HS-5 (cell line): ENCODE results near the gene KLC1.
"Not testable (repeated sequence)": the region's sequence is repeated elsewhere in the genome, so short reads cannot be mapped to it uniquely, and the experiment has no call there.

ENCODE experiments used
- DNase-seq: peaks from one replicate; pipeline ENCODE4 v3.0.0-alpha.2; 2012; ENCODE audit warnings: low read depth

KLC1 gene

DNA sequence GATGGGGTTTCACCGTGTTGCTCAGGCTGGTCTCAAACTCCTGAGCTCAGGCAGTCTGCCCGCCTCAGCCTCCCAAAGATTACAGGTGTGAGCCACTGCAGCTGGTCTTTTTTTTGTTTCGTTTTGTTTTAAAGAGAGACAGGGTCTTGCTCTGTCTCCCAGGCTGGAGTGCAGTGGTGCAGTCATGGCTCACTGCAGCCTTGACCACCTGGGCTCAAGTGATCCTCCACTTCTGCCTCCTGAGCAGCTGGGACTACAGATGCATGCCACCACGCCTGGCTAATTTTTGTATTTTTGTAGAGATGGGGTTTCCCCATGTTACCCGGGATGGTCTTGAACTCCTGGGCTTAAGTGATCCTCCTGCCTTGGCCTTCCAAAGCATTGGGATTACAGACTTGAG, 62.6 kb downstream of the KLC1 start:
- DNase-seq, result not testable (repeated sequence)

DNA sequence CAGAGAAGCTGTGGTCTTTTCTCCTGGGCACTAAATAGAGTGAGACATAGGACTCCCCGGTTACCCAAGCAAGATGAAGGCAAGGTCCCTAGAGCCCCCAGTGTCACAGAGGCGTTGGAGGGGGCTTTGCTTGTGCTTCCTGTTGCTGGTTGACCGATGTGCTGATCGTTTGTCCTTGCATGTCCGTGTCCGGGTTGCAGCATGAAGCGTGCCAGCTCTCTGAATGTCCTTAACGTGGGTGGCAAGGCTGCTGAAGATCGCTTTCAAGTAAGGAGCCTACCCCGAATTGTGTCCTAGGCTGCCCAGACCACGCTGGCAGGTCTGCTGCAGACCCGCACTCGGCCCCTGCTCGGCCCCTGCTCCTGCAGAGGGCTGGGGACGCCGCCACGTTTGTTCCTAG, 63.1 kb downstream of the KLC1 start:
- no peak for DNase-seq

DNA sequence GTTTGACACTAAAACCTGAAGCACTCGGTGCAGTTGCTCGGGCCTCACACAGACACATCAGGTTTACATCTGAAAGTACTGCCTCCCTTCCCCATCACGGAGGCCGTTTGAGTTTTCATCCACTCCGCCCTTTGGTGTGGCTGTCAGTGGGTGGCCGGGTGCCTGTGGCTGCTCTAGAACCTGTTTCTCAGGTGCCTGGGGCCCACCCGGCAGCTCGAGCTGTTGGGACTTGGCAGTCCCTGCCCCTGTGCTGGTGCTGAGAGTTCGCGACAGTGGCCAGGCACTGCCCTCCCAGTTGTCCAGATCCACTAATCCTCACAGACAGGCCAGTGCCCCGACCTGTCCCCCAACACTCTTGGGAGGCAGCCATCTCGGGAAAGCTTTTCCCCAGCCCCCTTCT, 63.9 kb downstream of the KLC1 start:
- DNase-seq, result no peak

DNA sequence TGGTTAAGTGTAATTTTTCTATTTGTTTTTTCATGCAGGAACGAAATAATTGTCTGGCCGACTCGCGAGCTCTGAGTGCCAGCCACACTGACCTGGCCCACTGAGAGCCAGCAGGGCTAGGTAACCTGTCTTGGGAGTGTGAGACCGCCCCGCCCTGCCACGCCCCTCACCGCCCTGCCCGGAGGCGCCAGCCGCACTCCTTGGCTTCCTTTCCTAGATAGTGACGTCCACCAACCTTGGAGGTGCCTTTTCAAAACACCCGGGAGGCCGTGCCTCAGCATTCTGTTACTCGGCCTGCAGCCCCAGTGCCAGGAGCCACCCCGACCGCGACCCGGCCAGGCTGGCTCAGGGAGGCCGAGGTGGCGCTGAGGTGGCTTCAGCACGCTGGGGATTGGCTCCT, 64.5 kb downstream of the KLC1 start:
- no peak for DNase-seq

DNA sequence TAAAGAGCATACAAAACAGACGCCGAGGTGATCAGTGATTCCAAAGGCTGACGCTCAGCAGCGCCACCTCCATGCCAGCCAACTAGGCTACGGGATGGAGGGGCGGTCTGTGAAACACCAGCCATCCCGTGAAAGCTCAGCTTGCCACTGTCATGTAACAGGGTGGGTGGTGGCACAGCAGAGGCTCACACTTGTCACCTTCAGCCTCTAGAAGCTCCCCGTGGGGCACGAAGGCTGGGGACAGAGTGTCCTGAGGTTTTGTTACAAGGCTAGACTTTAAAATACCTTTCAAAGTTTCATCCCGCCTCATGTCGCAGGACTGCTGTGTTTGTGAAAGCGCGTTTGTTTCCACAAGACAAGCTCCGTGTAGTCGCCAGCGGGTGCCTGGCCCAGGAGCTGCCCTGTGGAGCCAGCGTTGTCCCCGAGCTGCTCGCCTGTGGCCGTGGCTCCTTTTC, 65.6 kb downstream of the KLC1 start:
- no peak for DNase-seq

DNA sequence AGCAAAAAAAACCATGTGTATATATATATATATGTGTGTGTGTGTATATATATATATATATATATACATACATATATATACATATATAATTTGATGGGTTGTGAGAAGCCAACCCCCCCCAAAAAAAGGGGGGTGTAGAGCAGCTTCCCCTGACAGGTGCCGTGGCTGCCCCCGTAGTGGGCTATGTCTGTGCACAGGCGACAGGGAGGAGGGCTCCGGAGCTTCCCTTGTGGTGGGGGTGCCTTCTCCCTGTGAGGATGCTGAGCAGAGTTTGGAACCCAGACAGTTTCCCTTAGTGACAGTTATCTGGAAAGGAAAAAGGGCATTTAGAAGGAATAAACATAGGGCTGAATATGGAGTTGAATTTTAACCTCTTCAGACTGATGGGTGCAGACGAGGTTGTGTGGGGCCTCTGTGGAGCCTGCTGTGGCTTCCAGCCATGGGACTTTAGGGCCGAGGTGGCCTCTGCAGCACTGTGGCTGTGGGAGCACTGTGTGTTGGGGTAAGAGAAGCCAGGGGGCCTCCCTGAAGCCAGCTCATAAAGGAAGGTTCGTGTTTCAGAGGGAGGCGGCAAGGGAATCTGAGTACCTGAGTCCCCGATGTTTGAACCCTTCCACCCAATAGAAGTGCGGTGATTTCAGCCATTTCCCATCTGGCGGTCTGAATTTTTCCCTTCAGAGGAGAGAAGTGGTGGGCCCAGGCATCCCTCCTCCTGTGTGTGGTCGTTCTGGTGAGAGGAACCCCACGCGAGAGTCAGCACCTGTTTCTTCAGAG, 66.5 kb downstream of the KLC1 start:
- DNase-seq, result no peak

DNA sequence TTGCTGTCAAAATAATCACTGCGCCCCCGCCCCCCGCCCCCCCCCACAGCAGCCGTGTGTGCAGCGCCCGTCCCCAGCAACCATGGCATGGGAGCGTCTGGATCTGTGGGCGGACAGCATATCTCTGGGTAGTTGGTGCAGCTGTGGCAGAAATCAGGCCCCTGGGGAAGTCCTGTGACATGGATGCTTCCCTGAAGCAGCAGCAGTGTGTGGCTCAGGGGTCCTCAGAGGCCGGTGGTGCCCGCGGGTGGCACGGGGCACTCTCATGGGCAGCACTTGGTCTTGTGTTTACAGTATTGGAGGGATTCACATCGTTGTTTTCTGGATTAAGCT, 67.0 kb downstream of the KLC1 start:
- DNase-seq, result no peak

DNA sequence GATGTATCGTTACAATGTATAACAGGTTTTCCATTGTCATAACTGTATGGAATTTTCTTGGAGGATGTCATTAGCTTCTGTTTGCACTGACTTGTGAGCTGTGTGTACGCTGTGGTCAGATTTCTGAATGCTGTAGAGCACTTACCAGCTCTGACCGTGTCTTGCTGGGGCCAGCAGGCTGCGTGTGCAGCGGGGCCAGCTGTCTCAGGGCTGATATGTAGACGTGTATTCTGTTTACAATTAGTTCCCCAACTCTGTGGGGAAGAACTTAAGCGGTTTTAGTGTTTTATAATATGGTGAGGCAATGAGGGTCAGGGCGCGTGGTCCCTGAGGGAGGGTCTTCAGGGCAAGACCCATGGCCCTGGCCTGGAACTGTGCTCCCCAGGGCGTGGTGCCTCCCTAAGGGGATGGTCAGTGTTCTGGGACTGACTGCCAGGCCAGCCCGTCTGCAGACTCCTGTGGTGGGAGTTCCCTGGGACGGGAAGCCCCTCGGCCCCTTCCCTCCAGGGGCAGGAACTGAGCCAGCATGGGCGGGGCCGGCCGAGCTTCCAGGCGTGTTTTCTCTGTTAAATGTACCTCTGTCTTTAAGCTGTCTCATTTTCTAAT, 67.6 kb downstream of the KLC1 start:
- no peak for DNase-seq

DNA sequence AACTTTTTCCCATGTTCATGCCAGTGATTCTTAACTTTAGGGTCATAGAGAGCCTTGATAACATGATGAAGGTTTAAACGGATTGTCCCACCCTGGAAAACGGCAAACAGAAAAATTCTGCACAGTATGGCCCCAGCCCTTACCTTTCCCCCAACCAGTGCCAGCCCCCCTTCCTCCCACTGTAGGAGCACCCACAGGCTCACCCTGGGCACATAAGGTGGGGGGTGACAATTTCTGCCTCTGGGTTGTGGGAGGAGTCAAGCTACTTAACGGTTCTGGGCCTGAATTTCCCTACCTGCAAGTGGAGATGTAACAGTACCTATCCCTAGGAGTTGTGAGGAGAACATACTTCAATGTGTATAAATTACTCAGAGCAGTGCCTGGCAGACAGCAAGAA, 68.2 kb downstream of the KLC1 start:
- DNase-seq, result no peak

DNA sequence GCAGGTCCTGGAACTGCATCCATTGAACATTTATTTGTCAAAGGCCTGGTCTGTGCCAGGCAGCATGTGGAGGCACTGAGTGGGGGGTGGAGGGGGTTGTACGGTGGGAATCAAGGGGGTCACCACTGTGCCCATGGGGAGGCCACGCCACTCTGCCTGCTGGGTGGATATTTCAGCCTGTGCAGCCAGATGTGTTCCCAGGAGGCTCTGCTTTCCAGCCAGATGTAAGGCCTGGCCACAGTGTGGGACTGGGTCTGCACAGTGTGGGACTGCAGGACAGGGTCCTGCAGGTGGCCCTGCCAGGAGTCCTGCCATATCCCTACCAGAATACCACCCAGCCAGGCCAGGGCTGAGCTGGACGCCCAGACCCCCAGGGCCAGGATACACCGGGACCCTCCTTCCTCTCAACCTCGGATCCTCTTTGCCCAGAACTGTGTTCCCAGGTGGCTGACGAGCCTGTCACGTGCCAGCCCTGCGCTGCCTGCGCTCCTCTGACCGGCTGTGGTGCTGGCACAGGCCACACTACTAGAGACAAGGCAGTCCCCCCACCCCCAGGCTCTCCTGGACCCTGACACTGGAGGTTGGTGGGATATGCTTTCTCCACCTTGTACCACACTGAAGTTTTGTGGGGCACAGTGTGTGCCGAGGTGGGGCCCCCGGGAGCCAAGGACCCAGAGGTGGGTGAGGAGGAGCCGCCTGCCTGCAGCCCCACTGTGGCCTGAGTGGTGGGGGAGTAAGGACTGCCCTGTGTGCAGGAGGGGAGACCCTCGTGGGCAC, 68.8 kb downstream of the KLC1 start:
- no peak for DNase-seq

DNA sequence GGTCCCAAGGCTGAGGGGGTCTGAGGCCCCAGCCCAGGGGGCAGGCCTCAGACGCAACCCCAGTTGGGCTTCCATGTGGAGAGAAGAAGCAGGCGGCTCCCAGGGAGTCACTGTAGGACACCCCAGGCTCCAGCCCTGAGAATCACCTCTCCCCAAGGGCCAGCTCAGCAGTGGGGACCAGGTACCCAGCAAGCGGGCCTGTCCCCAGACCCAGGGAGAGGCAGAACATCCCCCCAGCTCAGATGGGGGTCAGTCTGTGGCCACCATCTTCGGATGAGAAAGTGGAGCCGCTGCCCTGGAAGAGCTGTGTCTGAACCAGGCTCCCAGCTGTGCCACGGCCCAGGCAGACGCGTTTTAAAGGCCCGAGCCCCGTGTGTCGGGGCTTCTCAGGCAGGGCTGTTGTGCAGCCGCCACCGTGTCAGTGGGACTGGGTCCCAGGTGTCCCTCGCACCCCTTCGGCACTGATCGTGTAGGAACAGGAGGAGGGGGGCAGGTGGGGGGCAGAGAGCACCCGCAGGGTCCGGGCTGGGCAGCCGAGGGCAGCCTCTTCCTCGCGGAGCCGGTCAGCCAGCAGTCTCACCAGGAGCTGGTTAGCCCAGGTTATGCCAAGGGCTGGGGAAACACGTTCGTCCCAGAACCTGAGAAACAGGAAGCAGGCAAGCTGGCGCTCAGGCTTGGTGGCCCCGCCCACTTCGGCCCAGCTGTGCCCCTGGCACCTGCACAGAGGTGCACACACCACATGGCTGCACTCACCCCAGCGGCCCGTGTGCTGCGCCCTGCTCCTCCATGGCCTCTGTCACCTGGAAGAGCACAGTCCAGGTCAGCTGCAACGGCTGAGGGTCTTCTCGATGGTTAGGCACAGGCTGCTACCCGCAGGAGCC, 69.6 kb downstream of the KLC1 start:
- DNase-seq, result no peak

DNA sequence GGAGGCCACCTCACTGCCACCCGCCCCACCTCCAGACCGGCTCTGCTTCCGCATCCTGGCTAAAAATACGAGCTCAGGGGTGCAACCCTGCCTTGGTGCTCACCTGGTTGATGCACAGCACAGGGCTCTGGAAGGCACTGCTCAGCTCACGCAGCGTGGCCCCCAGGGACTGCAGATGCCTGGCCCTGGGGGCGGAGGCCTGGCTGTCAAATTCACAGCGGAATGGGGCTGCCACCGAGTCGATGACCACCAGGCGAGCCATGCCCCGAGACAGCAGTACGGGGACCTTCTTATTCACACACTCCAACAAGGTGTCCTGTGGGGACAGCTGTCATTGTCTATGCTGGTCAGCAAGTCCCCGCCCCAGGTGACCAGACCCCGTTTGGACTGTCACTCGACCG, 70.2 kb downstream of the KLC1 start:
- DNase-seq, result no peak

DNA sequence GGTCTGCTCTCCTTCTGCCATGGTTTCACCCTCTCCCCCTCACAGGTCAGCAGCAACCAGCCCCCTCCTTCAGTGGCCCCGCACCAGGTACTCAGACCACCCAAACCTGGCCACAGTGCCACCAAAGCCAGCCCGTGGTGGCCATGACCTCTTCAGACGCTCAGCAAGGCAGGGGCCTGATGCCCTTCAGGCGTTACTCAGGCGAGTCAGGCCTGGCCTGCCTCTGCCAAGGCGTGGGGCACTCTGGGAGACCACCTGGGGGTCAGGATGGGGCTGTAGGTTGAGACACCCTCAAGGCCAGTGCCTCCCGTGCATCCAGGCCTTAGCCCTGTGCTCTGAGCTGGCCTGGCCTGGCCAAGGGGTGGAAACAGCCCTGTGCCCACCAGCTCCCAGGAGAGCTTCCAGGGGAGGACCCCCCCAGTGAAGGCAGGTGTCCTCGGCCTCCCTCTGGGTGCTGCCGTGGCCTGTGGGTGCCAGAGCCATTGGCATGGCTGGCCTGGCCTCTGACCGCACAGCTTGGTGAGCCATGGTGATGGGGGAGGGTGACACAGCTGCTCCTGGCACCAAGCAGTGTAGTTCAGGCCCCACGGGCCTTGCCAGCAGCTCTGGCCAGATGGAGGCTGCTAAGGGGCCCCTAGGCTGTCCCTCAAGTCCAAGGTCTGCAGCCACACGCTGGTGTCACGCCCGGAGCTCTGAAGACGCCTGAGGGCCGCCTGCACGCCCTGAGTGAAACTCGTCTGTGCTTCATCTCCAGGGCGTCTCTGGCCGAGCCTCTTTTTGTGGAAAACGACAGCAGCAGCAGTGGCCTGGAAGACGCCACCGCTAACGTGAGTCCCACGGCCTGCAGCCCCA, 71.1 kb downstream of the KLC1 start:
- DNase-seq, result no peak

DNA sequence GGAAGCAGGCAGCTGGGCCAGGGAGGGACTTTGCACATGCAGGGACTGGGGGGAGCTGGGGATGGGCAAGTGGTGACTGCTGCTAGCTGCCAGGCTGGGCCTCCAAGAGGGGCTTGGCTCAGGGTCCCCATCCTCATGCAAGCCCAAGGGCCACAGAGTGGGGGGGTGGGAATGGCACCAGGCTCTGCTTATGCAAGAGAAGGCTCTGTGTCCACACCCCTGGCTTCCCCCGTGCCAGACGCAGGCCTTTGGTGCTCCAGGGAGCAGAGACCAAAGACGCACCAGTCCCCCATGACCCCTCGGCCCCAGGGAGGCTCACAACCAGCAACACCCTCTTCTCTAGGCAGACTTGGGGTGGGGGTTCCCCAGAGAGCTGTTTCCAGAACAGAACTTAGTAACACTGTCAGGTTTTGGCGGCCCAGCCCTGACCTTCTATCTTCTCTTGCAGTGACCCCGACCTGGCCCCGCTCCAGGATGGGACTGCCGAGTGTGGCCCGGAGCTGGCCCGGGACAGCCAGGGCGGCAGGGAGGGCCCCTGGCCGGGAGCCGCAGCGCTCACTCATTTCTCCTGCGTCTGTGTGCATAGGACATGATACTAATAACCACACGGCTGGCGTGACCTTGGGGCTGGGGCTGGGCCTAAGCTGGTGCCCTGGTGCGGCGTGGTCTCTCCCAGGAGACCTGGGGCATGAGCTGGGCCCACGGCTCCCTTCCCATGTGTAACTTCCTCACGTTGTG, 71.9 kb downstream of the KLC1 start:
- no peak for DNase-seq

DNA sequence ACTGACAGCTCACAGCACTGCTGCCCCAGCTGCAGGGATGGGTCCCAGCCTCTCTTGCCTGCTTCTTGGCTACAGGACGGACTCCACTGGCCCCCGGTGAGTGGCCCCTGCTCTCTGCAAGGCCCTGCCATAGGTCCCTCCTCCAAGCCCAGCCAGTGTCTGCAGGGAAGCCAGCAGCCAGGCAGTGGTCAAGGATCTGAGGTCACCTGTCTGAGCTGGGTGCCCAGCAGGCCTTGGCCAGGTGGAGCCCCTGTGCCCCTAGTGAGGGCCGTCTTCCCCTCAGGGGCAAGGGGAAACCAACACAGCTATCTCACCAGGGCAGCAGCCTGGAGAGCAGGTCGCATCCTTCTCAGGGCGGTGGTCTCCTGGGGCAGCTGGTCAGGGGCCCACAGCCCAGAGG, 73.1 kb downstream of the KLC1 start:
- DNase-seq, result no peak

DNA sequence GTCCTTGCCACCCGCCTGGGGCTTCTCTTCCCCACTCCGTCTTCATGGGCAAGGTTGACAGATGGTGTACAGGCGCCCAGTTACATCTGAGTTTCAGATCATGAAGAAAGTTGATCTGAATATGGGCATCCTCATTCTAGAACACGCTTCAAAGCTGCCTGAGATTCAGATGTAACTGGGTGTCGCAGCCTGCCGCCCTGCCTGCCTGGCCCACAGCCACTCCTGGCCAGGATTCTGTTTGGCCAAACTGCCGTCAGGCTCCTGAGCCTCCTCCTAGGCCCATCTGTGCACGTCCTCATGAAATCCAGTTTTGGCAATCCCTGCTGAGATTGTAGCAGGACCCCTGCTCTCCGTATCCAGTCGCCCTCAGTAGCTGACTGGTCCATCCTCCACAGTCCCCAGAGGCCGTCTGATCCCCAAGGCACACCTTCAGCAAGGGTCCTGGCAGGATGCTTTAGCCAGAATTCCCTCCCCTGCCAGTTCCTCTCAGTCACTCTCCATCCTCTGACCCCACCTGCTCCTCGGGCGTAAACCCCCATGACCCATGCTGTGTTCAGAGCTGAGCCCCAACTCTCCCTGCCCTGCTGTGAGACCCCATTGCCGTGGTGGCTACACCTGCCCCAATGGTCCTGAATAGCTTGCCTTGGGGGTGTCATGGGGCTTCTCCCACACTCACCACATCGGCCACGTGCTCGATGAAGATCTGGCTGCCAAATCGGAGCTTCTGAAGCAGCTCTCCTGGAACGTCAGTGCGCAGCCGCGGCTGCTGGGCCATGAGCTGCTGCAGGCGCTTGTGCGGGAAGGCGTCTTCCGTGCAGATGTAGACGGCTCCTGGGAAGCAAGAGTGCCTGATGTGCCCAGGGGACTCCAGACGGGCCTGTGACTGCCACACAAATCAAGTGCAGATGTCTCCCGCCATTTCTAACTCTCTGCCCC, 73.8 kb downstream of the KLC1 start:
- no peak for DNase-seq

DNA sequence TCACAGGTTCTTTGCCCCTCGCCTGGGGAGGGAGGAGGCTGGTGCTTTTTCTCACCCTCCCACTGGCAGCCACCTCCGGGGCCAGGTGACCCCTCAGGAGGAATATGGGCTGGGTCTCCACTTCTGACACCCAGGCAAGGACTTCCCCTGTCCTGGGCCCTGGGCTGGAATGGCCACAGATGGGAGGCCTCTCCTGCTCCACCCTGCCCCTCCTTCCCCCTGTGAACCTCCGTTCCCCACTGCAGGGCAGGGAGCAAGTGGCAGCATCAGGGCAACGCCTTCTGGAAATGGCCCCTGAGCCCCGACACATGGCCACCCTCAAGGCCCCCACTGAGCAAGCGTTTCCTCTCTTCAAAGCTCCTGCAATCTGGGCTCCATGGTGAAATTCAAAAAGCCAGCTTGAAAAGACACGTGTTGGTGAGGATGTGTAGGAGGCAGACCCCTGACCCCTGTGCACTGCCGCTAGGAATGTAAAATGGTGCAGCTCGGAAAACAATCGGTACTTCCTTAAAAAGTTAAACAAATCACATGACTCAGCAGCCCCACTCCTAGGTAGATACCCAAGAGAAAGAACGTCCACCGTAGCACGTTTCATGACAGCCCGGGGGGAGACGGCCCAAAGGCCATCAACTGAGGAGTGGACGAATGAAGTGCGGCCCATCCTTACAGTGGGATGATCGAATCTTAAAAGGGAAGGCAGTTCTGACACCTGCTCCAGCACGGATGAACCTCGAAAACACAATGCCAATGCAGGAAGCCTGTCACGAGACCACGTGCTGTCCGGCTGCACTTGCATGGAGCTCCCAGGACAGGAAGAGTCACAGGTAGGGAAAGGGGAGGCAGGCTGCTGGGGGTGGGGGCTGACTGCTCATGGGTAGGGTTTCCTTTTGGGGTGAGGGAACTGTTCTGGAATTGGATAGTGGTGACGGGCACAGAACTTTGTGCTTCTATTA, 74.7 kb downstream of the KLC1 start:
- no peak for DNase-seq

DNA sequence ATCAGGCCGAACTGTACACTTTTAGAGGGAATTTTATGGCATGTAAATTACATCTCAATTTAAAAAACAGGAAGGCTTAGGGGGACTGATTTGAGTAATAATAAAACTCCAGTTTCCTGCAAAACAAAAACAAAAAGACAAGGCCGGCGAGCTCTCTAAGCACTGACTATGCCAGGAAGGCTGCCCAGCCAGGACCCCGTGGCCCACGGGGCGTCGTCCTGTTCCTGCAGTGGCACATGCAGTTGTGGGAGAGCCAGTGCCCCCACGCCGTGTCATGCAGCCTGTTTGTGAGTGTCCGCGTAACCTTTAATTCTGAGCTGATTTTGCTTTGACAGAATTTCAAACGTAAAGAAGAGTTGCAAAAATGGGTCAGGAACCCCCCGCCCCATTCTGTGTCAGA, 75.7 kb downstream of the KLC1 start:
- DNase-seq, result no peak
